Immature natural killer cell (primary cell): ENCODE data around the gene N4BP2. TPM values are rescaled to one million over a fixed set of nuclear protein-coding genes. Genes with fewer than 3 reads are reported as not detected.
"Not testable (repeated sequence)": the region's sequence is repeated elsewhere in the genome, so short reads cannot be mapped to it uniquely, and the experiment has no call there.

Source experiments
- DNase-seq, 3 donors: peaks; one replicate each; pipeline ENCODE4 v3.0.0; 2022; ENCODE audit warnings: mixed read lengths in 1 of 3
- H3K27ac Mint-ChIP-seq, 6 donors: one replicate each; pipeline ENCODE4 v1.8.0; 2020; ENCODE audit warnings: mixed read lengths in 6 of 6, mild to moderate bottlenecking in 5 of 6, inconsistent platforms in 4 of 6, moderate library complexity in 3 of 6
- H3K27me3 Mint-ChIP-seq, 3 donors: one replicate each; pipeline ENCODE4 v1.8.0; 2020 to 2021; ENCODE audit warnings: low read depth in 3 of 3, mild to moderate bottlenecking in 3 of 3, mixed read lengths in 3 of 3, moderate library complexity in 3 of 3, inconsistent platforms in 1 of 3
- H3K36me3 Mint-ChIP-seq, 3 donors: one replicate each; pipeline ENCODE4 v1.8.0; 2020; ENCODE audit warnings: mixed read lengths in 3 of 3, inconsistent platforms in 2 of 3, mild to moderate bottlenecking in 2 of 3
- H3K4me1 Mint-ChIP-seq, 2 donors: one replicate each; pipeline ENCODE4 v1.8.0; 2020; ENCODE audit warnings: inconsistent platforms in 2 of 2, mild to moderate bottlenecking in 2 of 2, mixed read lengths in 2 of 2, moderate library complexity in 1 of 2
- H3K4me3 Mint-ChIP-seq, 5 donors: one replicate each; pipeline ENCODE4 v1.8.0; 2020; ENCODE audit warnings: mild to moderate bottlenecking in 5 of 5, mixed read lengths in 5 of 5, inconsistent platforms in 3 of 5, moderate library complexity in 3 of 5
- H3K9me3 Mint-ChIP-seq, 6 donors: one replicate each; pipeline ENCODE4 v1.8.0; 2020; ENCODE audit warnings: mild to moderate bottlenecking in 6 of 6, mixed read lengths in 6 of 6, inconsistent platforms in 4 of 6, moderate library complexity in 3 of 6
- polyA plus RNA-seq, 3 donors: library from polyadenylated mRNA; unstranded; fragments of 300-500 nt; fragmentation: Illumina TruSeq; gene quantifications; one replicate each; pipeline ENCODE4 v1.2.3, GENCODE V29; 2021

The N4BP2 gene
- polyA plus RNA-seq, 3 donors from 2014 or later, result 2.9 to 11.1 (median 8.2) TPM

DNA sequence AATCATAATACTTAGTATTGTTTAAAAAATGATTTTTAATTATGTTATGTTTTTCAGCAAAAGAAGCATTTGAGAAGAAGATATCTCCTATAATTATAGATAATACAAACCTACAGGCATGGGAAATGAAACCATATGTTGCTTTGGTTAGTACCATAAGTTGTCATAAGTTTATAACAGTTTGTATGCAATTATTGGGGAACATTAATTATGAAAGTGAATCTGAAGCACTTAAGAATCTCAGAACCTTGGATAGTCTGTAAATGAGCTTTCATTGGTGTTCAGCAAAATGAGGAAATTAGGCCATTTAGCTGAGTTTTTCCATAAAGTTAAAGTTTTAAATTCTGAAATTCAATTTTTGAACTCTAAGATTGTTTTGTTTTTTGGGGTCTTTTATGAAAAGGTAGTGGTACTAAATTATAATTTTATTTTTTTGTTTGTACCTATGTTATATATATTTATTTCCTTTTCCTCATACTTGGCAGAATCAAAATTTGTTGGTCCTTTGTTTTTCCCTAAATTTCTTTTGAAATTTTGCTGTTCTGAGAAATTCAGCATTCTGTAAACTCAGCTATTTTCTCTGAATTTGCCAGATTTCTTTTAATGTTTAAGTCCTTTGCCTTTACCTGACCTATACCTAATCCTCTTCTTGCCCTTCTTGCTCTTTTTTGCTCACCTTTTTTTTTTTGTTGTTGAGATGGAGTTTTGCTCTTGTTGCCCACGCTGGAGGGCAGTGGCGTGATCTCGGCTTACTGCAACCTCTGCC, 55.6 kb downstream of the N4BP2 start:
- Mint-ChIP-seq H3K4me1 (no peaks in the 10 kb centered on the region), H3K9me3 (no peaks in the 10 kb centered on the region), H3K4me3 (no peak overlapping the region), H3K36me3 (peaks cover 6 to 29% (median 21%) of the 10 kb centered on the region in 3 donors), H3K27ac (no peak overlapping the region), H3K27me3 (no peaks in the 10 kb centered on the region)
- DNase-seq, result no peak

DNA sequence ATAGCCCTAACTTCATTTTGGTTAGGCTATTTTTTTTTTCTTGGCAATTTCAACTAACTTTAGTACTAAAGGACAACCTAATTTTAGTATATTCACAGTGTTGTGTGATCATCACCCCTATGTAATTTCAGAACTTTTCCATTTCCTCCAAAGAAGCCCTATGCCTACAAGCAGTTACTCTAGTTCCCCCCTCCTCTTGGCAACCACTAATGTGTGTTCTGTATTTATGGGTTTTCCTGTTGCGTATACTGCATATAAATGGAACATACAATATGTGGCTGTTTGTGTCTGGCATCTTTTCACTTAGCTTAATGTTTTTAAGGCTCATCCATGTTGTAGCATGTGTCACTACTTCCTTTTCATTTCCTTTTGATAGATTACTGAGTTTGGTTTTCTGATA, 57.6 kb downstream of the N4BP2 start:
- H3K36me3 Mint-ChIP-seq, result peaks cover 10 to 31% (median 22%) of the 10 kb centered on the region in 3 donors

GRCh38 chr4:40118861-40119260, 62.2 kb downstream of the N4BP2 start:
- H3K4me3 Mint-ChIP-seq, result no peak overlapping the region
- no peaks in the 10 kb centered on the region for H3K9me3 Mint-ChIP-seq
- no peak for DNase-seq
- peaks cover 0 to 1% of the 10 kb centered on the region in 2 donors for H3K4me1 Mint-ChIP-seq
- H3K36me3 Mint-ChIP-seq, result peaks cover 12 to 37% (median 28%) of the 10 kb centered on the region in 3 donors
- no peak overlapping the region for H3K27ac Mint-ChIP-seq
- H3K27me3 Mint-ChIP-seq, result no peaks in the 10 kb centered on the region

More for the DNA sequence above, 57.6 kb downstream of the N4BP2 start:
- no peaks in the 10 kb centered on the region for H3K4me1 Mint-ChIP-seq
- H3K27me3 Mint-ChIP-seq, result no peaks in the 10 kb centered on the region
- no peak for DNase-seq
- no peaks in the 10 kb centered on the region for H3K9me3 Mint-ChIP-seq
- no peak overlapping the region for H3K4me3 Mint-ChIP-seq
- peak overlapping the region in 1 of 6 donors; percentile 12 for H3K27ac Mint-ChIP-seq

DNA sequence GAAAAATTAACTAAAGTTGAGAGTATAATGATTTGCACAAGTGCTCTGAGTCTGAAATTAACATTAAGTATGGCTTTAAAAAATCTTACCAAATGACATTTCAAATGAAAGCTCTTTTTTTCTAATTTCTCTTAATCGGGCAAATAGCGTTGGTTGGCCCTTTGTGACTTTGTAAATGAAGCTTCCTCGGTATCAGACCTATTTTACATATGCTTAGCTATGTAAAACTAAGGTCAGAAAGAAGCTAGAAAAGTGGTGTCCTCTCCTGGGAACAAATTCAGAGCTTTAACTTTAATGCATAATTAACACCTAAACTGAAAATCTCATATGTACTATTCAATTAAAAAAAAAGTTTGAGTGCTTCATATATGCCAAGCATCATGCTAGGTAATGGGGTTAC, 62.7 kb downstream of the N4BP2 start:
- no peak overlapping the region for H3K4me3 Mint-ChIP-seq
- H3K4me1 Mint-ChIP-seq, result peaks cover 0 to 1% of the 10 kb centered on the region in 2 donors
- peaks cover 9 to 33% (median 28%) of the 10 kb centered on the region in 3 donors for H3K36me3 Mint-ChIP-seq
- H3K27me3 Mint-ChIP-seq, result no peaks in the 10 kb centered on the region
- H3K9me3 Mint-ChIP-seq, result no peaks in the 10 kb centered on the region
- no peak for DNase-seq
- H3K27ac Mint-ChIP-seq, result no peak overlapping the region

- no peak overlapping the region for H3K4me3 Mint-ChIP-seq
- H3K36me3 Mint-ChIP-seq, result peaks cover 11 to 32% (median 24%) of the 10 kb centered on the region in 3 donors
- H3K27ac Mint-ChIP-seq, result peak overlapping the region in 2 of 6 donors; percentile 23 to 40
- peaks cover 3 to 5% of the 10 kb centered on the region in 2 donors for H3K4me1 Mint-ChIP-seq
- no peaks in the 10 kb centered on the region for H3K9me3 Mint-ChIP-seq
- no peak for DNase-seq
- H3K27me3 Mint-ChIP-seq, result no peaks in the 10 kb centered on the region
These were observed 64.9 kb downstream of the N4BP2 start for GRCh38 chr4:40121515-40121914.

- Mint-ChIP-seq H3K27ac (no peak overlapping the region), H3K27me3 (no peaks in the 10 kb centered on the region), H3K4me3 (no peak overlapping the region), H3K36me3 (peaks cover 11 to 28% (median 22%) of the 10 kb centered on the region in 3 donors), H3K9me3 (no peaks in the 10 kb centered on the region), H3K4me1 (peaks cover 3 to 5% of the 10 kb centered on the region in 2 donors)
- no peak for DNase-seq
These were observed 66.3 kb downstream of the N4BP2 start for GRCh38 chr4:40122941-40123340.

- H3K36me3 Mint-ChIP-seq, result peaks cover 8 to 23% (median 17%) of the 10 kb centered on the region in 3 donors
- peak overlapping the region in 1 of 6 donors; percentile 34 for H3K27ac Mint-ChIP-seq
- no peaks in the 10 kb centered on the region for H3K9me3 Mint-ChIP-seq
- H3K27me3 Mint-ChIP-seq, result no peaks in the 10 kb centered on the region
- no peak for DNase-seq
- H3K4me1 Mint-ChIP-seq, result peaks cover 3 to 5% of the 10 kb centered on the region in 2 donors
- no peak overlapping the region for H3K4me3 Mint-ChIP-seq
These were observed 68.0 kb downstream of the N4BP2 start for GRCh38 chr4:40124690-40125089.

GRCh38 chr4:40130401-40131036, 73.9 kb downstream of the N4BP2 start:
- no peak overlapping the region for H3K4me3 Mint-ChIP-seq
- H3K27ac Mint-ChIP-seq, result no peak overlapping the region
- H3K9me3 Mint-ChIP-seq, result no peaks in the 10 kb centered on the region
- H3K36me3 Mint-ChIP-seq, result peaks cover 0 to 17% (median 2%) of the 10 kb centered on the region in 3 donors
- DNase-seq, result no peak
- no peaks in the 10 kb centered on the region for H3K4me1 Mint-ChIP-seq
- no peaks in the 10 kb centered on the region for H3K27me3 Mint-ChIP-seq

GRCh38 chr4:40132816-40133215, 76.2 kb downstream of the N4BP2 start:
- H3K4me3 Mint-ChIP-seq, result no peak overlapping the region
- H3K27ac Mint-ChIP-seq, result no peak overlapping the region
- peaks cover 10 to 34% (median 19%) of the 10 kb centered on the region in 3 donors for H3K36me3 Mint-ChIP-seq
- H3K9me3 Mint-ChIP-seq, result no peaks in the 10 kb centered on the region
- DNase-seq, result no peak
- H3K27me3 Mint-ChIP-seq, result no peaks in the 10 kb centered on the region
- H3K4me1 Mint-ChIP-seq, result no peaks in the 10 kb centered on the region

- Mint-ChIP-seq H3K4me1 (no peaks in the 10 kb centered on the region), H3K27ac (no peak overlapping the region), H3K9me3 (no peaks in the 10 kb centered on the region)
These were observed 77.7 kb downstream of the N4BP2 start for GRCh38 chr4:40134206-40134917.

GRCh38 chr4:40136202-40136601, 79.6 kb downstream of the N4BP2 start:
- H3K36me3 Mint-ChIP-seq, result peaks cover 10 to 35% (median 23%) of the 10 kb centered on the region in 3 donors
- not testable (repeated sequence) for H3K9me3 Mint-ChIP-seq, H3K4me3 Mint-ChIP-seq, H3K27me3 Mint-ChIP-seq, H3K27ac Mint-ChIP-seq, H3K4me1 Mint-ChIP-seq, DNase-seq

More at GRCh38 chr4:40134206-40134917, 77.7 kb downstream of the N4BP2 start:
- H3K27me3 Mint-ChIP-seq, result no peaks in the 10 kb centered on the region
- no peak for DNase-seq
- H3K36me3 Mint-ChIP-seq, result peaks cover 10 to 37% (median 23%) of the 10 kb centered on the region in 3 donors
- no peak overlapping the region for H3K4me3 Mint-ChIP-seq

DNA sequence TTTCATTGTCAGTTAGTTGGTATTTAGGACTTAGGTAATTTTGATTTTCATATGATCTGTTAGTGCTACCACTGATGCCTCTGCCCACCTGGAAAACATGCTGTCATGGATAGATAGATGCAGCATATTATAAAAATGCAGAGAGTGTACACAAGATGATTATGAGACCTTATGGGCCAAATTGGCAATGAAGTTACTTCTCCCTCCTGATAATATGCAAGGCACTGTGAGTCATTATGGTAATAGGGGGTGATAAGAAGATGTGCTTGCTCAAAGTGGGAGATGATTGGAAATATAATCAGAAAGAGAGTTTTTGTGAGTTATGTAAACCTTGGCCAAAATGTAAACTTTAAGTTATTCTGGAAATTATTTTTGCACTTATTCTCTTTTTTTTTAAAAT, 83.5 kb downstream of the N4BP2 start:
- H3K4me1 Mint-ChIP-seq, result no peaks in the 10 kb centered on the region
- peaks cover 10 to 31% (median 30%) of the 10 kb centered on the region in 3 donors for H3K36me3 Mint-ChIP-seq
- no peak overlapping the region for H3K27ac Mint-ChIP-seq
- DNase-seq, result no peak
- H3K9me3 Mint-ChIP-seq, result no peaks in the 10 kb centered on the region
- no peaks in the 10 kb centered on the region for H3K27me3 Mint-ChIP-seq
- no peak overlapping the region for H3K4me3 Mint-ChIP-seq

GRCh38 chr4:40140597-40140996, 83.9 kb downstream of the N4BP2 start:
- DNase-seq, H3K27ac Mint-ChIP-seq, H3K4me1 Mint-ChIP-seq, H3K27me3 Mint-ChIP-seq, H3K4me3 Mint-ChIP-seq, H3K9me3 Mint-ChIP-seq: not testable (repeated sequence)
- peaks cover 10 to 28% (median 27%) of the 10 kb centered on the region in 3 donors for H3K36me3 Mint-ChIP-seq
